Astrocyte of the spinal cord (primary cell): Measurements from ENCODE around the gene DDX39A.

Source experiments
- DNase-seq: peaks from one replicate; pipeline ENCODE4 v3.0.0; 2011; ENCODE audit warnings: low read depth, low spot score
- H3K4me3 ChIP-seq: 2 replicates; pipeline ENCODE4 v1.5.1; 2011; ENCODE audit warnings: low read depth, mild to moderate bottlenecking, low read length, moderate library complexity
- in situ Hi-C: cut with HindIII; loops from 2 replicates; pipeline ENCODE4 v1.10.0; 2017; ENCODE audit warnings: low sequenced_read_pairs
- TF ChIP-seq, protein P1 (sequence below): IDR thresholded peaks from 2 replicates; pipeline ENCODE4 v1.5.1; 2012; ENCODE audit warnings: low read depth, mild to moderate bottlenecking, low read length, inconsistent platforms

Gene DDX39A

DNA sequence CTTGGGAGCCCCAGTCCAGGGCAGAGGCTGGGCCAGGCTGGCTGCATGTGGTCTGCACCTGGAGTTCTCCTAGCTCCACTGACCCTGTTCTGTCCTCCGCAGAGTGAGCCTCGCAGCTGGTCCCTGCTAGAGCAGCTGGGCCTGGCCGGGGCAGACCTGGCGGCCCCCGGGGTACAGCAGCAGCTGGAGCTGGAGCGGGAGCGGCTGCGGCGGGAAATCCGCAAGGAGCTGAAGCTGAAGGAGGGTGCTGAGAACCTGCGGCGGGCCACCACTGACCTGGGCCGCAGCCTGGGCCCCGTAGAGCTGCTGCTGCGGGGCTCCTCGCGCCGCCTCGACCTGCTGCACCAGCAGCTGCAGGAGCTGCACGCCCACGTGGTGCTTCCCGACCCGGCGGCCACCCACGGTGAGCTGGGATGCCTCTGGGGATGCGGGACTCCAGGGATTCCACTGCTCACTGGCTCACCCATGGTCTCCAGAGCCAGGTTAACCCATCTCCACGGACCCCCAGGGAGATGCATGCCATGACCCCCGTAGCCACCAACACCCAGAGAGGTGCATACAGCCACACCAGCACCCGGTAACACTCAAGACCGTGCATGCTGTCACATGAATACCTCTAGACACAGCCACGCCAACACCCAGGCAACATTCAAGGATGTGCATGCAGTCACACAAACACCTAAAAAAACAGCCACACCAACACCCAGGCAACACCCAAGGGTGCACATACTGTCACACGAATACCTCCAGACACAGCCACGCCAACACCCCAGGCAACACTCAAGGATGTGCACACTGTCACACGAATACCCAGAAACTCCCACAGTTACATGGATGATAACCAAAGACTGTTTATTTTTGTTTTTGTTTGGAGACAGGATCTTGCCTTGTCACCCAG lies 22.1 kb upstream of the DDX39A start:
- DNase-seq, result no peak
- H3K4me3 ChIP-seq, result no peak overlapping the region
- in situ Hi-C loops, result no loop called here
- TF ChIP-seq, protein P1, sequence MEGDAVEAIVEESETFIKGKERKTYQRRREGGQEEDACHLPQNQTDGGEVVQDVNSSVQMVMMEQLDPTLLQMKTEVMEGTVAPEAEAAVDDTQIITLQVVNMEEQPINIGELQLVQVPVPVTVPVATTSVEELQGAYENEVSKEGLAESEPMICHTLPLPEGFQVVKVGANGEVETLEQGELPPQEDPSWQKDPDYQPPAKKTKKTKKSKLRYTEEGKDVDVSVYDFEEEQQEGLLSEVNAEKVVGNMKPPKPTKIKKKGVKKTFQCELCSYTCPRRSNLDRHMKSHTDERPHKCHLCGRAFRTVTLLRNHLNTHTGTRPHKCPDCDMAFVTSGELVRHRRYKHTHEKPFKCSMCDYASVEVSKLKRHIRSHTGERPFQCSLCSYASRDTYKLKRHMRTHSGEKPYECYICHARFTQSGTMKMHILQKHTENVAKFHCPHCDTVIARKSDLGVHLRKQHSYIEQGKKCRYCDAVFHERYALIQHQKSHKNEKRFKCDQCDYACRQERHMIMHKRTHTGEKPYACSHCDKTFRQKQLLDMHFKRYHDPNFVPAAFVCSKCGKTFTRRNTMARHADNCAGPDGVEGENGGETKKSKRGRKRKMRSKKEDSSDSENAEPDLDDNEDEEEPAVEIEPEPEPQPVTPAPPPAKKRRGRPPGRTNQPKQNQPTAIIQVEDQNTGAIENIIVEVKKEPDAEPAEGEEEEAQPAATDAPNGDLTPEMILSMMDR, result no peak

DNA sequence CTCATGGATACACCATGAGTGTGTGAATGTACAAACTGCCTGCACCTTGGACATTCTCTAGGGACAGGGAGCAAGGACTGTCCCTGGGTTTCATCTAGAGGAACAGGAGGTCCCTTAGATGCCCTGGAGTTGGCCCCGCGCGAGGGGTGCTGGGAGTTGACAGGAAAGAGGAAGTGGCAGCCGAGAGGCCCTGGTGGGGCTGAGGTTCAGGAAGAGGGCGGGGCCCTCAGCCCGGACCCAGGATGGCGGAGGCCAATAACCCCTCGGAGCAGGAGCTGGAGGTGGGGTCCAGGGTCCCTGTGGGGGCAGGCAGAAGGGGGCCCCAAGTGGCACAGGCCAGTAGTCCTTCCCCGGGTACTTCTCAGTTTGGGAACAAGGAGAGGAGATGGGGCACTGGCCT lies 20.9 kb upstream of the DDX39A start:
- DNase-seq, result no peak
- H3K4me3 ChIP-seq, result no peak overlapping the region
- in situ Hi-C loops, result no loop called here
- TF ChIP-seq, protein P1, result no peak

DNA sequence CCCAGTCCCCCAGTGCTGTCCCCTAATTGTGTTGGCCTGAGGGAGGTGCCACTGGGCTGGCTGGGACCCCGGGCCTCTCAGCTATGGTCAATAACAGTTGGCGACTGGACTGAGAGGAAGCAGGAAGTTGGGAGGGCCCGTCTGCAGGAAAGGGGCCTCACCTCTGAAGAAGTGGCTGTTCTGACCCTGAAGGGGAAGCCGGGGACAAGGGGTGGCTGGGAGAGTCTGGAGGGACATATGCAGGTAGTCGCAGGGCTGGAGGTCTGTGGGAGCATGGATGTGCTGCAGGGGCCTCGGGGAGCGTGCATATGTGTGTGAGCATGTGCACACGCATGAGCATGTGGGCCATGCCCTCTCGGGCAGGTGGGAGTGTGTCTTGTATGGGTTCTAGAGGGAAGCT lies 19.9 kb upstream of the DDX39A start:
- TF ChIP-seq, protein P1, result no peak
- H3K4me3 ChIP-seq, result no peak overlapping the region
- in situ Hi-C loops, result no loop called here
- DNase-seq, result no peak

DNA sequence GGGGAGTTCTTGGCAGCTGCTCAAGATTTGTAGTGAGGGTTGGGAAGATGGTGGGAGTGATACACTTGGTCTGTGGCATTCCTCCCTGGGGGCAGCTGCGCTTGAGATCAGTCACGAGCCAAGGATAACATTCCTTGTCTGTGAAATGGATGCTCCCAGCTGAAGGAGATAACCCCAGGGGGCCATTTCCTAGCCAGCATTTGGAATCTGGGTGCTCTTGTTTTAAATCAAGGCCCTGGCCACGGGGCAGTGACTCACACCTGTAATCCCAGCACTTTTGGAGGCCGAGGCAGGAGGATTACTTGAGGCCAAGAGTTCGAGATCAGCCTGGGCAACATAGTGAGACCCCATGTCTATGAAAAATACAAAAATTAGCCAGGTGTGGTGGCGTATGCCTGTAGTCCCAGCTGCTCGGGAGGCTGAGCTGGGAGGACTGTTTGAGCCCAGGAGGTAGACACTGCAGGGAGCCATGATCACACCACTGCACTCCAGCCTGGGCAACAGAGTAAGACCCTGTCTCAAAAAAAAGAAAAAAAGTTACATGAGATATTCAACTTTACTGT lies 18.5 kb upstream of the DDX39A start:
- H3K4me3 ChIP-seq, result no peak overlapping the region
- TF ChIP-seq, protein P1, result no peak
- in situ Hi-C loops, result no loop called here
- DNase-seq, result no peak

DNA sequence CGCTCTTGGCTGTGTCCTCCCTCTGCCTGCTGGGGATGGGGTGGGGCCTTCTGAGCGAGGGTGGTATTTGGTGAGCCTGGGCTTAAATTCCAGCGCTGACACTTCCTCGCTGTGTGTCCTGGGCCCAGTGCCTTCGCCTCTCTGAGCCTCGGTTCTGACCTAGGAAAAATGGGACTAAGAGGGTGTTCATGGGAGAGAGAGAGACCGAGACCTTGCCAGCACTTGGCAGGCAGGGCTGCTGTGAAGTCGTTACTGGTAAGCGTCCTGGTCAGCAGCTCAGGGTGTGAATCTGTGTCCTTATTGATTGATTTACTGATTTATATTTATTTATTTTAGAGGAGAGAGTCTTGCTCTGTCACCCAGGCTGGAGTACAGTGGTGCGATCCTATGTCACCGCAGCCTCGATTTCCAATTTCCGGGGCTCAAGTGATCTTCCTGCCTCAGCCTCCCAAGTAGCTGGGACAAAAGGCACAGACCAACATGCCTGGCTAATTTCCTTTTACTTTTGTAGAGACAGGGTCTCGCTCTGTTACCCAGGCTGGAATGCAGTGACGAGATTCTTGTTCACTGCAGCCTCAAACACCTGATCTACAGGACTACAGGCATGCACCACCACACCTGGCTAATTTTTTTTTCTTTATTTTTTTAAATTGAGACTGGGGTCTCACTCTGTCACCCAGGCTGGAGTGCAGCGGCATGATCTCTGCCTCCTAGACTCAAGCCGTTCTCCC lies 16.3 kb upstream of the DDX39A start:
- no peak for DNase-seq
- in situ Hi-C loops, result no loop called here
- H3K4me3 ChIP-seq, result no peak overlapping the region
- TF ChIP-seq, protein P1, result no peak

DNA sequence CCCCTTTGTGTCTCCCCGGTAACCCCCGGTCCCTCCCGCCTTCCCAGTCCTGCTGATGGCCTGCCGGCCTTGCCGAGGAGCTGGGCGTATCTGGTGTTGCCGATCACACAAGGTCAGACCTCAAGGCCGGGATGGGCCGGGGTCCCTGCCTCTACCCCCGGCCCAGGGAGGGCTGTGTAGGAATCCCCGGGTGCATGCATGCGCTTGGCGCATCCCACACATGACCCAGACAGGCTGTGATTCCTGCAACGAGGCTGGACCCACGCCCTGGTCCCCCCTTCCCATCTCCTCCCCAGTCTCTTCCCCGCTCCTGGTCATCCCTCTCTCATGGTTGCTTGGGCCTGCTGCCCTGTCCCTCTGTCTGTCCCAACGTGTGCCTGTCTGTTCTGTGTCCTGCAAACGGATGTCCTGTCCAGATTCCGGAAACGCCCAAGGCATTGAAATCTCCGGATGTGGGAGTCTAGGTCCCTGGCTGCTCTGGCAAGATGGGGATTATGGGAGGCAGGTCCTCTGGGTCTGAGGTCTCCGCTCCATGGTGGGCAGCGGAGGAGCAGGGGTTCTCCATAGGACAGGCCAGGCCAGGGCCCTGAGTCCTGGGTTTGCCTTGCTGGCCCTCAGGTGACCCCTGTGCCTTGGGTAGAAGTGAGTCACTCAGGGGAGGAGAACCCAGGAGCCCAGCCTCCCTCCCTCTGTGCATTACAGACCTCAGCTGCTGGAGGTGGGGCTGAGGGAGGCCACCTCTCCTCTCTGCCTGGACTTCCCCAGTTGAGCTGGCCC lies 15.6 kb upstream of the DDX39A start:
- TF ChIP-seq, protein P1, result no peak
- peak overlapping the region; percentile 71 for H3K4me3 ChIP-seq
- in situ Hi-C loops, result no loop called here
- DNase-seq, result peak; percentile 69
